Type B pancreatic cell (in vitro differentiated cells): ENCODE data around the gene TEKTIP1. TPM values are rescaled to one million over a fixed set of nuclear protein-coding genes. Genes with fewer than 3 reads are reported as not detected.
A peak's percentile ranks its signal among the peaks of the same experiment; 100 is the strongest.

Experiments used
- DNase-seq: peaks from one replicate; pipeline ENCODE4 v3.0.0; 2021; ENCODE audit warnings: mixed read lengths; ENCODE audit not compliant: unreplicated experiment; ENCODE audit errors: extremely low spot score
- H3K27ac Mint-ChIP-seq: 2 replicates; pipeline ENCODE4 v1.8.0; 2021; ENCODE audit warnings: mild to moderate bottlenecking, mixed read lengths
- H3K27me3 Mint-ChIP-seq: 2 replicates; pipeline ENCODE4 v1.8.0; 2021; ENCODE audit warnings: mixed read lengths
- H3K36me3 Mint-ChIP-seq: 2 replicates; pipeline ENCODE4 v1.8.0; 2021; ENCODE audit warnings: mixed read lengths
- H3K4me1 Mint-ChIP-seq: one replicate; pipeline ENCODE4 v1.8.0; 2021; ENCODE audit warnings: mixed read lengths; ENCODE audit not compliant: unreplicated experiment
- H3K4me3 Mint-ChIP-seq: 2 replicates; pipeline ENCODE4 v1.8.0; 2021; ENCODE audit warnings: mild to moderate bottlenecking, mixed read lengths
- H3K9me3 Mint-ChIP-seq: 2 replicates; pipeline ENCODE4 v1.8.0; 2021; ENCODE audit warnings: mixed read lengths
- CTCF ChIP-seq: fragments of 200-600 bp; sonication (generic); conservative IDR thresholded peaks from 2 replicates; pipeline ENCODE4 v1.5.0; 2021; ENCODE audit warnings: antibody characterized with exemption, mild to moderate bottlenecking
- total RNA-seq: library from RNA; stranded (reverse); gene quantifications from 2 replicates; pipeline ENCODE4 v1.2.1, GENCODE V29; 2021; ENCODE audit warnings: low replicate concordance

The TEKTIP1 gene
- total RNA-seq, 1 donor from 2014 or later: 3.4 TPM

- TF ChIP-seq CTCF: no peak
- H3K4me3 Mint-ChIP-seq: no peak overlapping the region
Measured at GRCh38 chr19:3524078-3524842, 14.7 kb upstream of the TEKTIP1 start.

GRCh38 chr19:3524904-3525451 lies 14.0 kb upstream of the TEKTIP1 start:
- Mint-ChIP-seq H3K4me1 (no peaks in the 10 kb centered on the region), H3K27ac (no peak overlapping the region), H3K36me3 (peaks cover 5% of the 10 kb centered on the region), H3K4me3 (no peak overlapping the region), H3K27me3 (no peaks in the 10 kb centered on the region), H3K9me3 (no peaks in the 10 kb centered on the region)
- TF ChIP-seq CTCF: no peak
- DNase-seq: no peak

More at GRCh38 chr19:3524078-3524842, 14.7 kb upstream of the TEKTIP1 start:
- Mint-ChIP-seq H3K27me3 (no peaks in the 10 kb centered on the region), H3K36me3 (peaks cover 5% of the 10 kb centered on the region), H3K4me1 (no peaks in the 10 kb centered on the region), H3K9me3 (no peaks in the 10 kb centered on the region), H3K27ac (no peak overlapping the region)
- no peak for DNase-seq

- no peak overlapping the region for H3K4me3 Mint-ChIP-seq
- H3K4me1 Mint-ChIP-seq: no peaks in the 10 kb centered on the region
- no peaks in the 10 kb centered on the region for H3K9me3 Mint-ChIP-seq
- H3K36me3 Mint-ChIP-seq: no peaks in the 10 kb centered on the region
- H3K27me3 Mint-ChIP-seq: no peaks in the 10 kb centered on the region
- TF ChIP-seq CTCF: peak; percentile 57
- no peak for DNase-seq
- no peak overlapping the region for H3K27ac Mint-ChIP-seq
Measured at GRCh38 chr19:3526507-3527237, 12.3 kb upstream of the TEKTIP1 start.

- H3K27me3 Mint-ChIP-seq: no peaks in the 10 kb centered on the region
- H3K4me1 Mint-ChIP-seq: no peaks in the 10 kb centered on the region
- no peak overlapping the region for H3K4me3 Mint-ChIP-seq
- no peak overlapping the region for H3K27ac Mint-ChIP-seq
- H3K9me3 Mint-ChIP-seq: no peaks in the 10 kb centered on the region
- no peak for TF ChIP-seq CTCF
- DNase-seq: no peak
- H3K36me3 Mint-ChIP-seq: no peaks in the 10 kb centered on the region
Measured at GRCh38 chr19:3527238-3527910, 11.6 kb upstream of the TEKTIP1 start.

GRCh38 chr19:3528080-3528479 lies 10.9 kb upstream of the TEKTIP1 start:
- Mint-ChIP-seq H3K4me1 (no peaks in the 10 kb centered on the region), H3K36me3 (no peaks in the 10 kb centered on the region), H3K27me3 (no peaks in the 10 kb centered on the region), H3K4me3 (no peak overlapping the region), H3K27ac (no peak overlapping the region), H3K9me3 (no peaks in the 10 kb centered on the region)
- TF ChIP-seq CTCF: no peak
- no peak for DNase-seq
